Measurements from ENCODE around the gene CBY3.
"Not testable (repeated sequence)": the region's sequence is repeated elsewhere in the genome, so short reads cannot be mapped to it uniquely, and the experiment has no call there.

CBY3 gene

DNA sequence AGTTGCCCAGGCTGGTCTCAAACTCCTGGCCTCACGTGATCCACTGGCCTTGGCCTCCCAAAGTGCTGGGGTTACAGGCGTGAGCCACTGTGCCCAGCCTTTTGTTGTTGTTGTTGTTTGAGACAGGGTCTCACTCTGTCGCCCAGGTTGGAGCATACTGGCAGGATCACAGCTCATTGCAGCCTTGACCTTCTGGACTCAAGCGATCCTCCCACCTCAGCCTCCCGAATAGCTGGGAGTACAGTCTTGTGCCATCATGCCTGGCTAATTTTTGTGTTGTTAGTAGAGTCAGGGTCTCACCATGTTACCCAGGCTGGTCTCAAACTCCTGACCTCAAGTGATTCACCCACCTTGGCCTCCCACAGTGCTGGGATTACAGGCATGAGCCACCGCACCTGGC, 19.2 kb downstream of the CBY3 start:
- DNase-seq, result not testable (repeated sequence)

DNA sequence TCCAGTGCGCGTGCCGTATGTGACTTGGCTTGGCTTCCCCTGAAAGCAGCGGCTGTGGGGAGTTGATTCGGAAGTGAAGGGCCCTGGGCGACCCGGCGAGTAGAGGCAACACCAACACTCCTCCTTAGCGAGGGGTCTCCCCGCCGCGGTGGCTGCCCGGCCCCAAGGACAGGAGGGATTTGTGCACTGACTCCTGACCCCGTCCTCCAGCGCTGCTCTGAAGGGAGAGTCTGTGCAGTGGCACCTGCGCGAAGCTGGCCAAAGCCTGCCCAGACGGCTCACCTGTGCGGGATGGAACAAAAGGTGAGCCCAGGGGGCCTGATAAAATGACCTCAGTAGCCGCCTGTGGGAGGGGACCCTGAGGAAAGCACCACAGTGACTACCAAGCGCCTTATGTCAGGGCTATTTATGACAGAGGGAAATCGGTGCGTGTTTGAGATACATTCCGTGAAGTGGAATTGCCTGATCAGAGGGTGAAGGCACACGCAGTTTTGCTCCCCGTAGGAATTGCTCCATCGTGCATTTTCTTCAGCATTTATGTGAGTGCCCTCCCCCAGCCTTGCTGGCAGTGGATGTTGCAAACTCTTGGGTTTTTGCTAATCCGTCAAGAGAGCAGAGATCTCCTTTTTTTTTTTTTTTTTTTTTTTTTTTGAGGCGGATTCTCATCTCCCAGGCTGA, 22.5 kb downstream of the CBY3 start:
- not testable (repeated sequence) for DNase-seq

DNA sequence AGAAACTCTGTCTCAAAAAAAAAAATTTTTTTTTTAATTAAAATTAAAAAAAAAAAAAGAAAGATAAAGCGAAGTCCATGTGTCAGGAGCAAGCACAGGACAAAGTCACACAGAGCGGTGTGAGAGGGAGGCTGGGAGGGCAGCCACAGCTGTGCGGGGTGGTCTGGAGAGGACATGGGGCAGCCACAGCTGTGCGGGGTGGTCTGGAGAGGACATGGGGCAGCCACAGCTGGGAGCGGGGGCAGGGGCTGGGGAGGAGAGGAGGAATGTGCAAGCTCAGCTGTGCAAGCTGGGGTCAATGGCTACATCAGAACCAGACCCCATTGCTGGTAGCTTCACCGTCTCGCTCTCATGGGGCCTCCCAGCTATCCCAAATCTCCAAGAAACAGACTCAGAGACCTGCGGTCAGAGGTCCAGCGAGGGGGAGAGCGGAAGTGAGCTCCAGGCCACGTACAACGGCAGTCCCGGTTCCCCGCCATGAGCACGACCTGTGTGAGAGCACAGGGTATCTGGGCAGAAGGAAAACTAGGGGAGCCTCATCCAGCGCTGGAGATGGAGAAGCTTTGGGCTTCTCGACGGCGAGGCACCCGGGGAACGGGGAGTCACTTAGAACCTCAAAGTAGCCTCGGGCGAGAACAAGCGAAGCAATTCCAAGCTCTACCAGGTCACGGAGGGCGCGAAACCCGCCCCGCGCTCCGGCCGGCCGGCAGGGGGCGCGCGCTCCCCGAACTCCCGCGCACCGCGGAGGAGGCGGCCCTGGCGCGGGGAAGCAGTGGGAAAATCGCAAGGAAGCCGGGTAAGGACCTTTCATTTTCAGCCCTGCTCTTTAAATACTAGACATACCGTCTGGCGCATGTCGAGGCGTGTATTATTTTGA, 23.3 kb downstream of the CBY3 start:
- DNase-seq, result not testable (repeated sequence)

DNA sequence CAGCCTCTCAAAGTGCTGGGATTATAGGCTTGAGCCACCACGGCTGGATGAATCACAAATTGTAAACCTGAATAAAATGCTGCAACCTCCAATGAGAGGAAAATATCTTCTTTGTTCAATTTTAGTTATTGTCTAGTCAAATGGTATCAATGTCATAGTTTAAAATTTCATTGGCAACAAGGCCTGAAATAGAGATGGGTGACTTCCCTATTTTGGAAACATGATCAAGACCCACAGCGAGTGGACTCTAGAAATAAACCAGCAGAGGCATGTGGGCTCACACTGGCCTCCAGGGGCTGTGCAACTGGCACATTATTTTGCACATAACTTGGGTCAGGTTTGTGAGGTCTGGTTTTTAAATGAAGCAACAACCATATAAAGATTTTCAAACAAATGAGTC, 27.7 kb downstream of the CBY3 start:
- not testable (repeated sequence) for DNase-seq

DNA sequence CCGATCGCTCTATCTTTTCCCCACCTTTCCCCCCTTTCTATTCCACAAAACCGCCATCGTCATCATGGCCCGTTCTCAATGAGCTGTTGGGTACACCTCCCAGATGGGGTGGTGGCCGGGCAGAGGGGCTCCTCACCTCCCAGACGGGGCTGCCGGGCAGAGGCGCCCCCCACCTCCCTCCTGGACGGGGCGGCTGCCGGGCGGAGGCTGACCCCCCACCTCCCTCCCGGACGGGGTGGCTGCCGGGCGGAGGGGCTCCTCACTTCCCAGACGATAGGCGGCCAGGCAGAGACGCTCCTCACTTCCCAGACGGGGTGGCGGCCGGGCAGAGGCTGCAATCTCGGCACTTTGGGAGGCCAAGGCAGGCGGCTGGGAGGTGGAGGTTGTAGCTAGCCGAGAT, 30.6 kb downstream of the CBY3 start:
- DNase-seq, result not testable (repeated sequence)

DNA sequence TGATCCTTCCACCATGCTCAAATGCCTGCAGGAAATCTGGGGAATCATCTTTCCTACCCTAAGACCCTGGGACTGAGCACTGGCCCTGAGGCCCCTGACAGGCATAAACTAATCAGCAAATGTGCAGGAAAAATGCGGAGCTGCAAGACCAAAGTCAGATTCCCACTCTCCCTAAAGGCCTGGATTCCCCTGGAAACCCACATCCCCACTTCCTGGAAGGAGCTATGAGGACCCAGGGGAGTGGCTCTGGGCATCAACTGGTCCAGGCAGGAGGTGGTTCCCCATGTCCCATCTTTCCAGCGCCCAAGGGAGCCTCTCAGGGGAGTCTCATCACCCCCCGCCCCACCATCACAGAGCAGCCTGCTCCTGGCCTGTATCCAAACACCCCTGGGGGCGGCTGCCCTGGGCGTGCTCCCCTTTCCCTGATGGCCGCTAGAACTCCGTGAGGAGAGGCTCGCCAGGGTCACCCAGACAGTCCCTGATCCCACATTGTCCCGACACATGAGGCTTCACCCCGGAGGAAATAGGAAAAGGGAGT, 31.6 kb downstream of the CBY3 start:
- DNase-seq, result not testable (repeated sequence)

DNA sequence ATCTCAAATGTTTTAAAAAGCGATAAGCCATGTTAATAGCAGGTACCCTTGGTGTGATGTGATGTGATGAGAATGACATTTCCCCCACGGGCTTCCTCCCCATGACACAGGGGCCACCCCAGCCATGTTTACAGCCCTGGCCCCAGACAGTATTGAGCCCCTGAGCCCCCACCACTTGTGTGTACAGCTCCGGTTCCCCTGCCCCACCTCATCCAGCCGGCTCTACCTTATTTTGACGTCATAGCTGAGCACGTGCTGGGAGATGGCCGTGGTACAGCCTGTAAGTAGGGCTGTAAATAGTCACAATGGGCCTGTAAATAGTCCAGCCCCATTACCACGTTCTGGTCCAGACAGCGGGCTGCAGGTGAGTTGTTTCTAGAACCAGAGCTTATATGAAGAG, 32.4 kb downstream of the CBY3 start:
- no peak for DNase-seq

DNA sequence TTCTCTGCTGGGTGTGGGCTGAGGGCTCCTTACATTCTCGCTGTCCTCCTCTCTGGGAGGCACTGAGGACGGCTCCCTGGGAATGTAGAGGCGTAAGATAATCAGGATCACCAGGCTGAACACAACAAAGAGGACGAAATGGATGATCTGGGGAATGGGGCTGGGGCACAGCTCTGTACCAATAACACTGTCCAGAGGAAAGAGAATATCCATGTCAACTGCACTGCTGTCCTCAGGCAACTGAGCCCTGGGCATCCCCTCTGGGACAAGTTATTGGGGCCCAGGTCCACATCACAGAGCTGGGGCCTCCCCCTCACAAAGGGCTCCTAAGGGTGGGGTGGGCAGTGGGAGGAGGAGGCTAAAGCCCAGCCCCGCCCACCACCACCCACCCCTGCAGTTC, 36.1 kb downstream of the CBY3 start:
- DNase-seq, result not testable (repeated sequence)

DNA sequence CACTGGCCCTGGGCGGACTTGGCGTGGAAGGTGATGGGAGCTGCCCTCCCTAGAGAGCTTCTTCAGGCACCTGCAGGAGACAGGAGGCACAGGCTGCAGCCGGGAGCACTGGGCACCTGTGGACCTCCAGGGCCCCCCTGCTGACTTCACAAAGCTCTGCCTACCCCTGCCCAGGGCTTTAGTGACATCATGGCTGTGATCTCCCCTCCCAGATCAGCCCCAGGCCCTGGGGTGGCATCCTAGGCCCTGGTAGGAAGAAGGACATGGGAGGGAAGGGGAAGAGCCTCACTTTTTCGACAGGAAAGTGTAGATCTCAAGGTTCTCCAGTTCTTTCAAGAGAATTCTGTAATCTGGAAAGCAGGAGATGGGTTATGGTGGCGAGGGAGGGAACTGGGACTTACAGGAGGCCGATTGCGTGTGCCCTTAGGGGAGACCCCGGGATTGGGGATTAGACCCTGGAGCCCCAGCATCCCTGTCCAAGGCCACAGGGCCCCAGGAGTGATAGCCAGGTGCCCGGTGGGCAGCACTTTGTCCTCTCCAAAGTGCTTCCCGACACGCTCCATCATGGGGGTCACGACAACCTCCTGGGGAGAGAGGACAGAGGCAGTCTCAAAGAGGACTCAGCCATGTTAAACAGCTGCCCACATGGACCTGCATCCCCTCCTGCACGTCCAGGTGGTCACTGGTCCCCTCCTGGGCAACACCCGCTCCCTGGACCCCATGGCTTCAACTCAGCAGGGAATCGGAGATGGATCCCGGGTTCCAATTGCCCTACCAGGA, 37.5 kb downstream of the CBY3 start:
- not testable (repeated sequence) for DNase-seq

DNA sequence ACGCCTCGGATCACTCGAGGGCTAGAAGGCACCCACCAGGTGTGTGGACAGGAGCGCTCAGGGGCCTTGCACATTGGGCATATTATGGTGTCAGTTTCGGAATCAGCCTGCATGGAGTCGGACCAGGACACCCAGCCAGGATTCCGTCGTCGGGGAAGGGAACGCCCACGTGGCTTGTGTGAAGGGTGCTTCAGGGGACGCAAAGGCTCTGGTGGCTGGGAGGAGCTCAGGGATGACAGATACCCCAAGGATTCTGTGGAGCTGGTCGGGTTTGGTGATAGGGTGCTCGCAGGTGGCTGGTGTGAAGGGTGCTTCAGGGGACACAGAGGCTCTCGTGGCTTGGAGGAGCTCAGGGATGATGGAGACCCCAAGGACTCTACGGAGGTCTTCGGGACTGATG, 38.2 kb downstream of the CBY3 start:
- DNase-seq, result not testable (repeated sequence)

DNA sequence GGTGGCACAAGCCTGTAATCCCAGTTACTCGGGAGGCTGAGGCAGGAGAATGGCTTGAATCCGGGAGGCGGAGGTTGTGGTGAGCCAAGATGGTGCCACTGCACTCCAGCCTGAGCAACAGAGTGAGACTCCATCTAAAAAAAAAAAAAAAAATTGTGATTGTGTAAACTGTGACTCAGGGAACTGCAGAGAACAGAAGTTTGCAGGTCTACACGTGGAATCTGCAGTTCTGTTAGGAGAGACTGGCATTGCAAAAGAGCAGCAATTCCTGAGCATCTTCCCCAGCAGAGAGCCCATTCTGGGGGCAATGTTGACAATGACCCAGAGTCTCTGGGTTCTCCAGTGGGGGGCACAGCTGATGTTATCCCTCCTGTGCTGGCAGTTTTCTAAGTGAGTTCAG, 39.1 kb downstream of the CBY3 start:
- DNase-seq, result not testable (repeated sequence)

DNA sequence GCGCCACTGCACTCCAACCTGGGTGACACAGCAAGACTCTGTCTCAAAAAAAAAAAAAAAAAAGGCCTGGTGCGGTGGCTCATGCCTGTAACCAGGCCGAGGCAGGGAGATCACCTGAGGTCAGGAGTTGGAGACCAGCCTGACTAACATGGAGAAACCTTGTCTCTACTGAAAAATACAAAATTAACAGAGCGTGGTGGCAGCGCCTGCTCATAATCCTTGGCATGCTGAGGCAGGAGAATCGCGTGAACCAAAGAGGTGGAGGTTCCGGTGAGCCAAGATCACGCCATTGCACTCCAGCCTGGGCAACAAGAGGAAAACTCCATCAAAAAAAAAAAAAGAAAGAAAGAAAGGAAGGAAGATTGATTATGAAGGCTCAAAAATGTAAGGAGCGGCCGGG, 41.5 kb downstream of the CBY3 start:
- not testable (repeated sequence) for DNase-seq

DNA sequence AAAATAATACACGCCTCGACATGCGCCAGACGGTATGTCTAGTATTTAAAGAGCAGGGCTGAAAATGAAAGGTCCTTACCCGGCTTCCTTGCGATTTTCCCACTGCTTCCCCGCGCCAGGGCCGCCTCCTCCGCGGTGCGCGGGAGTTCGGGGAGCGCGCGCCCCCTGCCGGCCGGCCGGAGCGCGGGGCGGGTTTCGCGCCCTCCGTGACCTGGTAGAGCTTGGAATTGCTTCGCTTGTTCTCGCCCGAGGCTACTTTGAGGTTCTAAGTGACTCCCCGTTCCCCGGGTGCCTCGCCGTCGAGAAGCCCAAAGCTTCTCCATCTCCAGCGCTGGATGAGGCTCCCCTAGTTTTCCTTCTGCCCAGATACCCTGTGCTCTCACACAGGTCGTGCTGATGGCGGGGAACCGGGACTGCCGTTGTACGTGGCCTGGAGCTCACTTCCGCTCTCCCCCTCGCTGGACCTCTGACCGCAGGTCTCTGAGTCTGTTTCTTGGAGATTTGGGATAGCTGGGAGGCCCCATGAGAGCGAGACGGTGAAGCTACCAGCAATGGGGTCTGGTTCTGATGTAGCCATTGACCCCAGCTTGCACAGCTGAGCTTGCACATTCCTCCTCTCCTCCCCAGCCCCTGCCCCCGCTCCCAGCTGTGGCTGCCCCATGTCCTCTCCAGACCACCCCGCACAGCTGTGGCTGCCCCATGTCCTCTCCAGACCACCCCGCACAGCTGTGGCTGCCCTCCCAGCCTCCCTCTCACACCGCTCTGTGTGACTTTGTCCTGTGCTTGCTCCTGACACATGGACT, 46.3 kb downstream of the CBY3 start:
- not testable (repeated sequence) for DNase-seq

DNA sequence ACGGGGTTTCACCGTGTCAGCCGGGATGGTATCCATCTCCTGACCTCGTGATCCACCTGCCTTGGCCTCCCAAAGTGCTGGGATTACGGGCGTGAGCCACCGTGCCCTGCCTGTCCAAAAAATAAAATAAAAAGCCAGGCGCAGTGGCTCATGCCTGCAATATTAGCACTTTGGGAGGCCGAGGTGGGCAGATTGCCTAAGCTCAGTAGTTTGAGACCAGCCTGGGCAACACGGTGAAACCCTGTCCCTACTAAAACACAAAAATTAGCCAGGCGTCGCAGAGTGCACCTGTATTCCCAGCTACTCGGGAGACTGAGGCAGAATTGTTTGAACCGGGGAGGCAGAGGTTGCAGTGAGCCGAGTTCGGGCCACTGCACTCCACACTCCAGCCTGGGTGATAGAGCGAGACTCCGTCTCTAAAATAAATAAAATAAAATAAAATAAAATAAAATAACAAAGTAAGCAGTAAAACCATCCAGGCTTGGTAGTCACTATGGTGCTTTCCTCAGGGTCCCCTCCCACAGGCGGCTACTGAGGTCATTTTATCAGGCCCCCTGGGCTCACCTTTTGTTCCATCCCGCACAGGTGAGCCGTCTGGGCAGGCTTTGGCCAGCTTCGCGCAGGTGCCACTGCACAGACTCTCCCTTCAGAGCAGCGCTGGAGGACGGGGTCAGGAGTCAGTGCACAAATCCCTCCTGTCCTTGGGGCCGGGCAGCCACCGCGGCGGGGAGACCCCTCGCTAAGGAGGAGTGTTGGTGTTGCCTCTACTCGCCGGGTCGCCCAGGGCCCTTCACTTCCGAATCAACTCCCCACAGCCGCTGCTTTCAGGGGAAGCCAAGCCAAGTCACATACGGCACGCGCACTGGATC, 47.1 kb downstream of the CBY3 start:
- not testable (repeated sequence) for DNase-seq
